Sigmoid colon (tissue), 7 donors: ENCODE results near the gene PUS3. TPM values are rescaled to one million over a fixed set of nuclear protein-coding genes. Genes with fewer than 3 reads are reported as not detected.

Source experiments
- DNase-seq: peaks from one replicate; pipeline ENCODE4 v3.0.0-alpha.2; 2019
- H3K27ac ChIP-seq, 4 donors: fragments of 200-600 bp; sonication (generic); one replicate each; pipeline ENCODE4 v1.5.1; 2016 to 2019; ENCODE audit warnings: mild to moderate bottlenecking in 1 of 4
- H3K27me3 ChIP-seq, 3 donors: fragments of 200-600 bp; sonication (generic); one replicate each; pipeline ENCODE4 v1.5.1; 2019; ENCODE audit warnings: mild to moderate bottlenecking in 1 of 3
- H3K36me3 ChIP-seq, 4 donors: fragments of 200-600 bp; sonication (generic); one replicate each; pipeline ENCODE4 v1.5.1; 2016 to 2019
- H3K4me1 ChIP-seq, 4 donors: fragments of 200-600 bp; sonication (generic); one replicate each; pipeline ENCODE4 v1.5.1; 2017 to 2019
- H3K4me3 ChIP-seq, 4 donors: fragments of 200-600 bp; sonication (generic); one replicate each; pipeline ENCODE4 v1.5.1; 2017 to 2019; ENCODE audit warnings: mild to moderate bottlenecking in 2 of 4, moderate library complexity in 1 of 4
- H3K9me3 ChIP-seq, 4 donors: fragments of 200-600 bp in 3 of 4; sonication (generic) in 3 of 4; one replicate each; pipeline versions ENCODE4 v1.5.1 to v1.6.1; 2013 to 2019
- CTCF ChIP-seq, 4 experiments: fragments of 450-650 bp in 3 of 4; fragments of 200-600 bp in 1 of 4; IDR thresholded peaks; one replicate each; pipeline ENCODE4 v1.5.1; 2016 to 2019; ENCODE audit warnings: antibody characterized with exemption in 4 of 4, mild to moderate bottlenecking in 3 of 4, moderate library complexity in 2 of 4
- EP300 ChIP-seq, 4 donors: sonication (generic); formaldehyde crosslinking; IDR thresholded peaks; one replicate each; pipeline ENCODE4 v1.6.1; 2017; ENCODE audit warnings: antibody characterized with exemption in 4 of 4
- POLR2A ChIP-seq, 2 donors: fragments of 450-650 bp; IDR thresholded peaks; one replicate each; pipeline ENCODE4 v1.6.1; 2016; ENCODE audit warnings: antibody characterized with exemption in 2 of 2, mild to moderate bottlenecking in 2 of 2, moderate library complexity in 2 of 2
- POLR2AphosphoS5 ChIP-seq, 4 donors: sonication (generic); formaldehyde crosslinking; IDR thresholded peaks; one replicate each; pipeline ENCODE4 v1.6.1; 2017; ENCODE audit warnings: antibody characterized with exemption in 4 of 4
- WGBS, 2 donors: extraction: QIAGEN DNeasy Blood & Tissue Kit; methylation state at CpG; one replicate each; pipeline ENCODE4 v1.1.7; 2013; 5-methylcytosine and 5-hydroxymethylcytosine counted together
- intact Hi-C: fragments of 100-400 bp; cut with DNase I; formaldehyde crosslinking; loops from one replicate; pipeline ENCODE4 v1.15.1; 2023
- polyA plus RNA-seq, 3 donors: library from polyadenylated mRNA; stranded (reverse); fragments of 200-250 nt; gene quantifications; one replicate each; pipeline ENCODE4 v1.2.3, GENCODE V29; 2013
- total RNA-seq, 4 donors: library from RNA; depleted of rRNA; stranded (reverse); fragments of >200 nt; gene quantifications; one replicate each; pipeline ENCODE4 v1.1.0, GENCODE V29; 2016
- donor health status: healthy with polysubstance abuse.
- donor health status: Bipolar disorder and iron deficiency.
- donor health status: healthy.

The PUS3 gene
- 10 to 100 TPM in 3 of 4 donors, 1 to 10 TPM in 1; 6.4 to 21.6 (median 11.9) TPM for total RNA-seq
- 1 to 10 TPM; 7.6 to 9.2 (median 7.8) TPM for polyA plus RNA-seq

DNA sequence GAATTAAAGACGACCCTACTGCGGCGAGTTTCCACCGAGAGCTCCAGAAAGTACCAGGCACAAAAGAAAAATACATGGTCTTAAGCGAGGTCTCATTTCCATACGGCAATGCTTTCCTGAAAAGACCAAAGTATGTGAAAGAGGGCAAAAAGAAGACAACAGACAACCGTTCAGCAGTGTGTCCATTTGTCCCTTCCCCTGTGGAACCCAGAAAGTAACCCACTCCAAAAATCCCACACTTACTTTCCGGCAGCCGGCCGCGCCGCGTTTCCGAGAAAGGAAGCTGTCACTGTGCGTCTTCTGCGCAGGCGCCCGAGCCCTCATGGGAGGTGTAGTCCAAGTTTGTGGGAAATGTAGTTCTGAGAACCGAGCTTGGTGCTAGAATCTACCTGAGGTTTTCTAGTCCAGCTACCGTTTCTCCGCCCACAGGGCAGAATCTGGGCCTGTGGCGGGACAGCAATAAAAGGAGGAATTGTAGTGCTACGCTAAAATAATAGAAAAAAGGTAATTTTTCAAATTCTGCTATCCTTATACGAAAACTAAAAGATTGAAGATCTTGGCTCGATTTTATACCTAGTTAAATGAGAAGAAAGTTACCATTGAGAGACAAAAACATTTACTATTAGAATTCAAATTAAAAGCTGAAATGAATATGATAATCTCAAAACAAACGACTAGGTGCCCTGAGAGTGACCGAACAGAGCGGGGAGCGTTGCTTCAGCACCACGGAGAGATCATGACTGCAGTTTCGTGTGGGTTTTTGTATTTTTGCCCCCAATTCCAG is at the start of gene PUS3:
Gene PUS3 (minus strand): TSS at position 280 of the 784 bp plus-strand sequence. CDS start 6,922 bp downstream, outside the sequence.
- DNase-seq: peak; percentile 94
- WGBS, 2 donors: 2 to 7% methylated on average over 31 of the region's 31 CpGs
- H3K36me3 ChIP-seq: peaks cover 0 to 14% (median 7%) of the 10 kb centered on the region in 4 donors
- peak within 1 kb of the TSS; percentile 78 to 86 (median 82) for H3K27ac ChIP-seq
- peaks cover 0 to 26% (median 24%) of the 10 kb centered on the region in 4 donors for H3K4me1 ChIP-seq
- peak within 1 kb of the TSS; percentile 35 to 61 (median 56) for H3K4me3 ChIP-seq
- H3K9me3 ChIP-seq: no peaks in the 10 kb centered on the region
- peaks cover 18 to 33% (median 26%) of the 10 kb centered on the region in 3 donors for H3K27me3 ChIP-seq
- intact Hi-C loops: no loop called here
- TF ChIP-seq POLR2AphosphoS5 (IDR thresholded peaks at IDR 0.05): peak; percentile 75 to 88 (median 80)
- TF ChIP-seq CTCF (IDR thresholded peaks at IDR 0.05): no peak
- no peak for TF ChIP-seq EP300 (IDR thresholded peaks at IDR 0.05)
- peak in 1 of 2 donors; percentile 17 for TF ChIP-seq POLR2A (IDR thresholded peaks at IDR 0.05)

DNA sequence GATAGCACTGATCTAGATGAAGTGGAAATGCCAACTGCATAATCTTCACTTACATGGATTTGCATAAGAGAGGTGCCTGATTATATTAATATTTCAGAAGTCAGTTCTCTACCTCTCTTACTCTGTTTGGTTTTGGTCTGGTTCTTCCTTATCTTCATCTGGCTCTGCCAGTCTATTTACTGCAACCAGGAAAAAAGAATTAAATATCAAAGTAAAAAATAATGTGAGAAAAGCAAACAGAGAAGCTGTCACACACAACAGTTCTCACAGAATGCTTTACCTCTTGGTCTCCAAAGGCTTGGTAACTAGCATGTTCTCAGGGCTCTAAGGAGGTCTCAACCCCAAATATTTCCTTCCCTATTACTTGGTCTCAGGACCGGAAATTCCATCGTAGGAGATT is 49.6 kb upstream of the PUS3 start:
- H3K9me3 ChIP-seq: no peaks in the 10 kb centered on the region
- H3K27me3 ChIP-seq: no peaks in the 10 kb centered on the region
- intact Hi-C loops: loop anchor here (2.0 to 5.0 kb wide), 2 partner anchors 70 to 110 kb away; partner anchors contain the start of gene CDON
- peaks cover 2 to 36% (median 32%) of the 10 kb centered on the region in 4 donors for H3K4me1 ChIP-seq
- no peak for DNase-seq
- H3K27ac ChIP-seq: peak overlapping the region in 2 of 4 donors; percentile 75 to 78
- H3K36me3 ChIP-seq: peaks cover 0 to 19% (median 0%) of the 10 kb centered on the region in 4 donors
- no peak overlapping the region for H3K4me3 ChIP-seq
- TF ChIP-seq EP300 (IDR thresholded peaks at IDR 0.05) (no peak), CTCF (IDR thresholded peaks at IDR 0.05) (no peak)
- 23 to 46% methylated on average over 2 of the region's 2 CpGs for WGBS, 2 donors

DNA sequence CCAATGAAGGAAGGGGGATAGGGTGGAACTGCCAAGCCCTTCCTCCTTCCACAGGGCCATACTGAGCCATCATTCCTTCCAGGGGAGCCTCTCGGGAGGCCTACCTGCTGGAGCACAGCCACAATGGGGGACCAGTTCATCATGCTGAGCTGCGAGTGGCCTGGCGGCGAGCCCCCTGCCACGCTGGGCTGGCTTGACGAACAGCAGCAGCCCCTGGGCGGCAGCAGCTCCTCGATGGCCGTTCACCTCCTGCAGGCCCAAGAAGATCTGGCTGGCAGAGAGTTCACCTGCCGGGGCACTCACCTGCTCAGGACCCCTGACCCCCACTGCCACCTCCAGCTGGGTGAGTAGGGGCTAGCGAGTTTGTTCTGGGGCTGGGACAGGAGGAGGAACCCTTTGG is 48.7 kb upstream of the PUS3 start:
- WGBS, 2 donors: 74 to 90% methylated on average over 11 of the region's 11 CpGs
- Histone ChIP-seq H3K4me1 (peaks cover 2 to 36% (median 32%) of the 10 kb centered on the region in 4 donors), H3K36me3 (peaks cover 0 to 11% (median 0%) of the 10 kb centered on the region in 4 donors), H3K27ac (peak overlapping the region; percentile 32 to 78 (median 62)), H3K4me3 (no peak overlapping the region), H3K9me3 (no peaks in the 10 kb centered on the region), H3K27me3 (no peaks in the 10 kb centered on the region)
- TF ChIP-seq CTCF (IDR thresholded peaks at IDR 0.05): no peak
- TF ChIP-seq POLR2AphosphoS5 (IDR thresholded peaks at IDR 0.05): no peak
- no peak for TF ChIP-seq EP300 (IDR thresholded peaks at IDR 0.05)
- TF ChIP-seq POLR2A (IDR thresholded peaks at IDR 0.05): no peak
- intact Hi-C loops: loop anchor here (2.0 to 5.0 kb wide), 2 partner anchors 71 to 111 kb away; partner anchors contain the start of gene CDON
- no peak for DNase-seq

GRCh38 chr11:125950696-125951651 is 48.0 kb upstream of the PUS3 start:
- no peaks in the 10 kb centered on the region for H3K9me3 ChIP-seq
- H3K4me3 ChIP-seq: no peak overlapping the region
- H3K27me3 ChIP-seq: no peaks in the 10 kb centered on the region
- TF ChIP-seq EP300 (IDR thresholded peaks at IDR 0.05): peak in 3 of 4 donors; percentile 68 to 84 (median 77)
- no peak for TF ChIP-seq CTCF (IDR thresholded peaks at IDR 0.05)
- peak; percentile 87 to 94 (median 94) for TF ChIP-seq POLR2AphosphoS5 (IDR thresholded peaks at IDR 0.05)
- no peak for TF ChIP-seq POLR2A (IDR thresholded peaks at IDR 0.05)
- H3K36me3 ChIP-seq: peaks cover 0 to 3% (median 0%) of the 10 kb centered on the region in 4 donors
- 80 to 90% methylated on average over 15 of the region's 15 CpGs for WGBS, 2 donors
- intact Hi-C loops: loop anchor here (5.0 kb wide), 1 partner anchor 71 kb away; no protein-coding TSS in a partner anchor
- H3K27ac ChIP-seq: peak overlapping the region; percentile 32 to 78 (median 74)
- peaks cover 2 to 36% (median 32%) of the 10 kb centered on the region in 4 donors for H3K4me1 ChIP-seq
- DNase-seq: peak; percentile 96
